ENCODE results near the gene CPEB2. TPM values are rescaled to one million over a fixed set of nuclear protein-coding genes. Genes with fewer than 3 reads are reported as not detected.
"Not testable (repeated sequence)": the region's sequence is repeated elsewhere in the genome, so short reads cannot be mapped to it uniquely, and the experiment has no call there.

CPEB2 gene
- total and polyA plus RNA-seq, 8 donors = 8.4 to 27.7 (median 12.2) TPM

DNA sequence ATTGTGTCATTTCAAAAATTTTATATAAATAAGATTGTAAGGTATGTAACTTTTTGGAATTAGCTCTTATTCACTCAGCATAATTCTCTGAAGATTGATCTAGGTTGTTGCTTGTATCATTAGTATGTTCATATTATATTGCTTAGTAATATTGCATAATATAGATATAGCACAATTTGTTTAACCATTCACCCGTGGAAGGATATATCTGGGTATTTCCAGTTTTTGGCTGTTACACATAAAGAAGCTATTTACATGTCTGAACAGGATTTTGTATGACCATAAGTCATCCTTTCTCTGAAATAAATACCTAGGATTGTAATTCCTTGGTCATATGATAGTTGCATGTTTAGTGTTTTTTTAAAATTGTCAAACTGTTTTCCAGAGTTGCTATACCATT is 82.5 kb downstream of the CPEB2 start:
- H3K4me1 ChIP-seq = no peaks in the 10 kb centered on the region
- no peak for DNase-seq
- H3K27ac ChIP-seq = no peak overlapping the region
- peaks cover 0 to 6% of the 10 kb centered on the region in 2 donors for H3K9me3 ChIP-seq
- H3K27me3 ChIP-seq = no peaks in the 10 kb centered on the region
- TF ChIP-seq, protein P1, sequence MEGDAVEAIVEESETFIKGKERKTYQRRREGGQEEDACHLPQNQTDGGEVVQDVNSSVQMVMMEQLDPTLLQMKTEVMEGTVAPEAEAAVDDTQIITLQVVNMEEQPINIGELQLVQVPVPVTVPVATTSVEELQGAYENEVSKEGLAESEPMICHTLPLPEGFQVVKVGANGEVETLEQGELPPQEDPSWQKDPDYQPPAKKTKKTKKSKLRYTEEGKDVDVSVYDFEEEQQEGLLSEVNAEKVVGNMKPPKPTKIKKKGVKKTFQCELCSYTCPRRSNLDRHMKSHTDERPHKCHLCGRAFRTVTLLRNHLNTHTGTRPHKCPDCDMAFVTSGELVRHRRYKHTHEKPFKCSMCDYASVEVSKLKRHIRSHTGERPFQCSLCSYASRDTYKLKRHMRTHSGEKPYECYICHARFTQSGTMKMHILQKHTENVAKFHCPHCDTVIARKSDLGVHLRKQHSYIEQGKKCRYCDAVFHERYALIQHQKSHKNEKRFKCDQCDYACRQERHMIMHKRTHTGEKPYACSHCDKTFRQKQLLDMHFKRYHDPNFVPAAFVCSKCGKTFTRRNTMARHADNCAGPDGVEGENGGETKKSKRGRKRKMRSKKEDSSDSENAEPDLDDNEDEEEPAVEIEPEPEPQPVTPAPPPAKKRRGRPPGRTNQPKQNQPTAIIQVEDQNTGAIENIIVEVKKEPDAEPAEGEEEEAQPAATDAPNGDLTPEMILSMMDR (IDR thresholded peaks at IDR 0.05) = no peak
- no peak overlapping the region for H3K4me3 ChIP-seq
- intact Hi-C loops (cut with DNase I) = no loop called here
- H3K36me3 ChIP-seq = no peaks in the 10 kb centered on the region
- ATAC-seq = no peak

DNA sequence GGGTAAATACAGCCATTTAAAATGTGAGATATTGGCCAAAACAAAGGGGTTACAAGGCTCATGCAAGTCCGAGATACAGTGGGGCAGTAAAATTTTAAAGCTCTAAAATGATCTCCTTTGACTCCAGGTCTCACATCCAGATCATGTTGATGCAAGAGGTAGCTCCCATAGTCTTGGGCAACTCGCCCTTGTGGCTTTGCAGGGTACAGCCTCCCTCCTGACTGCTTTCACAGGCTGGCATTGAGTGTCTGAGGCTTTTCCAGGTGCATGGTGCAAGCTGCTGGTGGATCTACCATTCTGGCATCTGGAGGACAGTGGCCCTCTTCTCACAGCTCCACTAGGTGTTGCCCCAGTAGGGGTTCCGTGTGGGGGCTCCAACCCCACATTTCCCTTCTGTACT is 83.5 kb downstream of the CPEB2 start:
- H3K4me1 ChIP-seq; H3K36me3 ChIP-seq; H3K9me3 ChIP-seq; DNase-seq; H3K27me3 ChIP-seq; ATAC-seq; intact Hi-C loops (cut with DNase I); H3K27ac ChIP-seq; H3K4me3 ChIP-seq: not testable (repeated sequence)

DNA sequence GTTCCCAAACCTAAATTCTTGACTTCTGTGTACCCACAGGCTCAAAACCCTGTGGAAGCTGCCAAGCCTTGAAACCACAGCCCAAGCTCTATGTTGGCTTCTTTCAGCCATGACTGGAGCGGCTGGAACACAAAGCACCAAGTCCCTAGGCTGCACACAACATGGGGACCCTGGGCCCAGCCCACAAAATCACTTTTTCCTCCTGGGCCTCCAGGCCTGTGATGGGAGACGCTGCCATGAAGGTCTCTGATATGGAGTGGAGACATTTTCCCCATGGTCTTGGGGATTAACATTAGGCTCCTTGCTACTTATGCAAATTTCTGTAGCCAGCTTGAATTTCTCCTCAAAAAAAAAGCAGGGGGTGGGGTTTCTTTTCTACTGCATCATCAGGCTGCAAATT is 84.0 kb downstream of the CPEB2 start:
- DNase-seq; H3K36me3 ChIP-seq; H3K4me1 ChIP-seq; H3K4me3 ChIP-seq; intact Hi-C loops (cut with DNase I); ATAC-seq; H3K27me3 ChIP-seq; H3K9me3 ChIP-seq; H3K27ac ChIP-seq: not testable (repeated sequence)

DNA sequence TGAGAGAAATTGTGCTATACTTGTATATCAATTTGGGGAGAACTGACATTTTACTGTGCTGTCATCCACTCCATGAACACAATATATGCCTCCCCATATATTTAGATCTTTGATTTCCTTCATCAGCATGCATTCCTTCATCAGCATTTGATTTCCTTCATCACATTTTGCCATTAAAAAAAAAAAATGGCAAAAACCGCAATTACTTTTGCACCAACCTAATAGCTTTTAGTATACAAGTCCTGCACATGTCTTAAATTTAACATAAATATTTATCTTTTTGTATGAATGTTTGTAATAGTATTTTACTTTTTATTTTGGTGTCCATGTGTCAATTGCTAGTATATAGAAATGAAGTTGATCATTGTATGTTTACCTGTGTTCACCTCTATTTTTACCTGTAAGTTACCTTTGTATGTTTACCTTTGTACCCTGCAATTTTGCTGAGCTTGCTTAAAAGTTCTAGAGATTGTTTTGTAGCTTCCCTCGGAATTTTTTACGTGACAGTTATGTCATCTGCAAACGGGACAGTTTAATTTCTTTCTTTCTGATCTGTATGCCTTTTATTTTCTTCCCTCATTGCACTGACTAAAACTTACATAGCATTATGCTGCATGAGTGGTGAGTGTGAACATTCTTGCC is 86.2 kb downstream of the CPEB2 start:
- H3K9me3 ChIP-seq = peaks cover 0 to 6% of the 10 kb centered on the region in 2 donors
- intact Hi-C loops (cut with DNase I) = no loop called here
- no peaks in the 10 kb centered on the region for H3K27me3 ChIP-seq
- H3K27ac ChIP-seq = no peak overlapping the region
- no peak overlapping the region for H3K4me3 ChIP-seq
- TF ChIP-seq, protein P1 (IDR thresholded peaks at IDR 0.05) = no peak
- no peak for DNase-seq
- no peaks in the 10 kb centered on the region for H3K4me1 ChIP-seq
- H3K36me3 ChIP-seq = no peaks in the 10 kb centered on the region
- no peak for ATAC-seq

DNA sequence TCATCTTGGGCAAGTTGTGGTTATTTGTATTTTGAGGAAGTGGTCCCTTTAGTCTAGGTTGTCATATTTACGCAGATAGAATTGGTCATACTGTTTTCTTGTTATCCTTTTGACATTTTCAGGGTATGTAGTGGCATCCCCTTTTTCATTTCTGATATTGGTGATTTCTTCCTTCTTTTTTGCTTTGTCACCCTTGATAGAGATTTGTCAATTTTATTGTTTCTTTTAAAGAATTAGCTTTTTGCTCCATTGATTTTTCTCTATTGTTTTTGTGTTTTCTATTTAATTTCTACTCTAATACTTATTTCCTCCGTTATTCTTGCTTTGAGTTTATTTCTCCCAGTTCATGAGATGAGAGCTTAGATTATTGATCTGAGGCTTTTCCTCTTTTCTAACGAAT is 87.7 kb downstream of the CPEB2 start:
- peaks cover 0 to 6% of the 10 kb centered on the region in 2 donors for H3K9me3 ChIP-seq
- no peaks in the 10 kb centered on the region for H3K4me1 ChIP-seq
- no peak overlapping the region for H3K27ac ChIP-seq
- no peak overlapping the region for H3K4me3 ChIP-seq
- intact Hi-C loops (cut with DNase I) = no loop called here
- ATAC-seq (no peak), DNase-seq (no peak)
- no peaks in the 10 kb centered on the region for H3K36me3 ChIP-seq
- TF ChIP-seq, protein P1 (IDR thresholded peaks at IDR 0.05) = no peak
- H3K27me3 ChIP-seq = no peaks in the 10 kb centered on the region

DNA sequence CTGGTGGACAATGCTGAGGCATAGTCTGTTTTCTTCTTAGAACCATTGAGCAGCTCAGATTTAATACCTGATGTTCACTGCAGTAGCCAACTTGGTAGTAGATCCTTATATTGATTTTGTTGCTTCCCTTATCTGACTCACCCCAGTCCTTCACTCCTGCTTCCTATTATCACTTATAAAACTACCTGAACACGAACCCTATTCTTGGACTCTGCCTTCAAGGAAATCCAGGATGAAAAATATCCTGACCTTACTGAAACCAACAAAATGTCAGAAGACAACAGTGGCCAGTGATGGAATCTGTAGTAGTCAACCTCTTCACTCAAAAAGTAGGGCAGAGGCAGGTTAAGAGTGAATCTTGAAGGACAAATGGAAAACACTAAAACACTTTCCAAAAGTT is 98.1 kb downstream of the CPEB2 start:
- H3K4me3 ChIP-seq = no peak overlapping the region
- DNase-seq = no peak
- no peaks in the 10 kb centered on the region for H3K9me3 ChIP-seq
- no peak overlapping the region for H3K27ac ChIP-seq
- TF ChIP-seq, protein P1 (IDR thresholded peaks at IDR 0.05) = no peak
- intact Hi-C loops (cut with DNase I) = no loop called here
- no peak for ATAC-seq
- no peaks in the 10 kb centered on the region for H3K27me3 ChIP-seq
- no peaks in the 10 kb centered on the region for H3K4me1 ChIP-seq
- H3K36me3 ChIP-seq = no peaks in the 10 kb centered on the region
